Measurements from ENCODE around the gene SELENON.

Gene SELENON

GRCh38 chr1:25795211-25795610 lies 4.8 kb upstream of the SELENON start:
- no peak for DNase-seq

GRCh38 chr1:25795946-25796810 lies 3.8 kb upstream of the SELENON start:
- no peak for DNase-seq

DNA sequence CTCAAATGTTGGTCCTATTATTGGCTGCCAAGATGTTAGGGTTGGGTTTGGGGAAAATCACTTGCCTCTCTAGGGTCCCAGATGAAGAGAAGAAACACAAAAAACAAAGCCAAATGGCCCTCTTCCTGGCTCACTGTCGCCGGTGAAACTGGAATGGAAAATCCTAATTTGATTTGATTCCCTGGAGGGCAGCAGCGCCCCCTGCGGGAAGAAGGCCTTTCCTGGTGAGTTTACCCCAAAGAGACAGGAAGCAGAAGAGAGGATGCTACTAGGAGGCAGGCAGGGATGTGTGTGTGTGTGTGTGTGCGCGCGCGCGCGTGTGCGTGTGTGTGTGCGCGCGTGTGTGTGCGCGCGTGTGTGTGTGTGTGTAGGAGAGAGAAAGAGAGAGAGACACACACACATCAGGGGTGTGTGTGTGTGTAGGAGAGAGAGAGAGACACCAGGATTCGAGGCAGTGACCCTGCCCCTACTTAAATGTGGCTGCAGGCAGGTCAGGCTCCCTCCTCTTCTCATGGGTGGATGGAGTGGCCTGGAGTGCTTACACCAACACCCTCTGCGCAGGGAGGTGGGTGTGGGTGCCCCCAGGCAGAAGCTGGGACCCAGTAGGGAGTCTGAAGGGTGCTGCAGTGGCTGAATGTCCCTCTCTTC lies 3.1 kb upstream of the SELENON start:
- DNase-seq, result no peak

- no peak for DNase-seq
Measured at GRCh38 chr1:25797939-25798338, 2.1 kb upstream of the SELENON start.

DNA sequence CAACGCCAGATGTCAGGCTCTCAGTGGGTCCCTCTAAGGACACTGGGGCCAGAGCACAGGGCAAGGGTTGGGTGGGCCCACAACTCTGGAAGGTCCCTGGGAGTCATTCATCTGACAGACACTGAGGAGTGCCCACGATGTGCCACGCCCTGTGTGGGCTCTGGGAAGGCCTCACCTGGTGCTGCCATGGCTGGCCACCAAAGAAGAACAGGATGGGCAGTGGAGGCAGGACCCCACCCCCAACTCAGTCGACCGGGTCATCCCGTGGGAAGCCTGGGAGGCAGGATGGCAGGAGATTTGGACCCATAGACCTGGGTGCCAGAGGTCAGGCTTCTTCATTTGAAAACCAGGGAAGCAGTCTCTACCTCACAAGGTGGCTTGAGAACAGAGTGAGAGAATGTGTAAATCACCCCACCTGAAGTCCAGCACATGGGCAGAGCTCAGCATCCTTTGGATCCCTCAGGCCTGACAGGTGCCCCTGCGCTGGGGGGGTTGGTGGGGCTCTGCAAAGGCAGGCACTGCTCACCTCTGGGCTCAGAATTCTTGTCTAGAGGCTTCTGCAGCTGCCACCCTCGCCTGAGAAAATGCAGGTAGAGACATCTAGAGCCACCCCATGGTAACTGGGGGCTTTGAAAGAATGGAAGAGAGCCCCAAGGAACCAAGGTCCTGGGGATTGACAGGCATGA lies 1.2 kb upstream of the SELENON start:
- DNase-seq, result no peak

DNA sequence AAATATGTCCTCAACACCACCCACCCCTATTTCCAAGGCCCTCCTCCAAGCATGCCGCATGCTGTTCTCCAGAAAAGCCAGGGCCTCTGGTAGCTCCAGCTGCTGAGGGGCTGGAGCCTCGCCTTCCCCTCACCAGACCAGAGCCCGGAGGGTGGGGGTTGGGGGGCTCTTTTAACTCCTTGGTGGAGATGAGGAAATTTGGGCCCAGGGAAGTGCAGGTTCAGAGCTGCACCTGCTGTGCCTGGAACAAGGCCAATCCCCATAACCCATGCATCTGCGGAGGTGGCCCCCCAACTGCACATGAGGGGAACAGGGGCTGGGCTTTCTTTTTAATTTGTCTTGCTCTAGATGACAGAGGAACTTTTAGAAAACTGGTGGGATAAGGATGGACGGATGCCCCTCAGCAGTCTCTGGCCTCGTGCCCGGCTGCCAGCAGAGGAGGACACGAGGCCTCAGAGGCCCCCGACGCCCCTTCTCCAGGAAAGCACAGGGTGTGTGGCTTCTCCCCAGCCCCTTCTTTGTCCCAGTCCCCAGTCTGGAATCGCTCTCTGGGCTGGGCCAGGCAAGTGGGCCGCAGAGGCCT lies 550 bp upstream of the SELENON start:
- DNase-seq, result no peak

DNA sequence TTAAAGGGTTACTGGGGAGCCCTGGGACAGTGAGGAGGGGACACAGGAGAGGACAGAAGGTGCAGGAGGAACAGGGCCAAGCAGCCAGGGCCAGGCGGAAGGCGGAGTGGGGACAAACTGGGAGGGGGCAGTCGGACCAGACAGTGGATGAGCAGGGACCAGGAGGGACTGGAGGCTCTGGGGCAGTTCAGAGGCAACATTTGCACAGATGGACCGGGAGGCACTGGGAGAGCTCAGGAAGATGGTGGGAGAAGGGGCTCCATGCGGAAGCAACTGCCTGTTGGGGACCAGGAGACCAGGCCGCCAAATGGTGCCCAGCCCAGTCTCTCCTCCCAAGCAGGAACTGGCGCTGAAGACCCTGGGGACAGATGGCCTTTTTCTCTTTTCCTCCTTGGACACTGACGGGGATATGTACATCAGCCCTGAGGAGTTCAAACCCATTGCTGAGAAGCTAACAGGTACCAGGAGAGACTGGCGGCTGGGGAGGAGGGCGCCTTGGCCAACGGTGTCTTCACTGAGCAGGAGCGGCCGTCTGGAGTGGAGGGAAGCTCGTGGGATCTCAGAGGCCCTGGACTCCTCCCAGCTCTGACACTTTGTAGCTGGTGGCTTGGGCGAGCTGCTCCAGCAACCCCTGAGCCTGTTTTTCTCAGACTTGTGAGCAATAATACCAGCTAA lies 847 bp downstream of the SELENON start:
- no peak for DNase-seq

GRCh38 chr1:25802915-25803314 lies 2.9 kb downstream of the SELENON start:
- no peak for DNase-seq

- DNase-seq, result no peak
Measured at GRCh38 chr1:25803368-25803767, 3.4 kb downstream of the SELENON start.

DNA sequence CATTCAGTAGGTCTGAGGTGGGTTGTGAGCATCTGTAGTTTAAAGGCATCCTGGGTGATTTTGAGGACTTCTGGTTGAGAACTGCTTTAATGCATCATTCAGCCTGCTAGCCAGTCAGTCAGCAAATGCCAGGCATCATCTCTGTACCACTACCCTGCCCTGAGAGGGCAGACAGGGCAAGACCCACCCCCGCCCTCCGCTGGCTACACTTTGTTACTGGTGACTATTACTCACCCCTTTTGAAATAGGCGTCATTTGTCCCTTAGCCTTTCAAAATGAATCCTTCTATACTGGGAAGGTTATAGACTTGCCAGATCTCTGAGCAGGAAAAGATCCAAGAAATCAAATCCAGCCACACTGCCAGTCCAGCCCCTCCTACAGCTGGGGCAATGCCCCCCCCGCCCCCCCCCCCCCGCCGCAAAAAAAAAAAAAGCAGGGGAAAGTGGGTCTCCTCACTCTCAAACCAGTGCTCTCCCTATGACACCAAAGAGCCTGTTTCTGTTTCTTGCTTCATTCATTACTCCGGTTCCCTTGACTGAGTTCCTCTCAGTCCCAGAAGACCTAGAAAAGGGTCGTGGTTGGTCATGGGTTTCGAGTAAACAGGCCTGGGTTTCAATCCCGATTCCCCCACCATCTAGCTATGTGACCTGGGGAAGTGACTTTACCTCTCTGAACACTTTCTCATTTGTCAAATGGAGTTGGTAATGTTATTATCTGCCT lies 4.4 kb downstream of the SELENON start:
- no peak for DNase-seq

- DNase-seq, result no peak
Measured at GRCh38 chr1:25804964-25805862, 5.2 kb downstream of the SELENON start.

DNA sequence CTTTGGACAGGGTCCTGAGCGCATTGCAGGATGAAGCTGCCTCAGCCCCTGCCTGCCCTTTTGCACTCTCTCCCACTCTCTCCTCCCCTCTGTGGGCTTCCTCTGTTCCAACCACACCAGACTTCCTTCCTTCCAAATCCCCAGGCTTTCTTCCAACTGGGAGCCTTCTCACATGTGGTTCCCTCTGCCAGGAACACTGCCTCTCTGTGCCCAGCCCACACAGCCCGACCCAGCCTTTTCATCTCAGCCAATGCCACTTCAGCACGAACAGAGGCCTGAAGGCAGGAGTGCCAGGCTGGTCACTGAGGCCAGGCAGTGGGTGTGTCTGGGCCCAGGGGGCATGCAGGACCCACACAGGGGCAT lies 5.9 kb downstream of the SELENON start:
- DNase-seq, result no peak

DNA sequence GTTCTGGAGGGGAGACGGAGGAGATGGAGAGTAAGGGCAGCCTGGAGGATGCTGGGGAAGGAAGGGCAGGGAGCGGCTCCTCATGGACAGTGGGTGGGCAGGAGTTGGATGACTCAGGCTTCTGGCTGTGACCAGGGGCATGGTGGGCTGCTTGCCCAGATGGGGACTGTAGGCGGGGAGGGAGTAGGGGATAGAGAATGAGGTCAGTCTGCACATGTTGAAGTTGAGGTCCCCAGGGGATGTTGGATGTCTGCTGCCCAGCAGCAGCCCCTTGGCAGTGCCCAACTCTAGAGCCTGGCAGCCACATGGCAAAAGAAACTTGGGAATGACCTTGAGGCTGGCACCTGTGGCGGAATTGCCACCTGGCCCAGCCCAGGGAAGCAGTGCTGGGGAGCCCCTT lies 6.4 kb downstream of the SELENON start:
- no peak for DNase-seq

DNA sequence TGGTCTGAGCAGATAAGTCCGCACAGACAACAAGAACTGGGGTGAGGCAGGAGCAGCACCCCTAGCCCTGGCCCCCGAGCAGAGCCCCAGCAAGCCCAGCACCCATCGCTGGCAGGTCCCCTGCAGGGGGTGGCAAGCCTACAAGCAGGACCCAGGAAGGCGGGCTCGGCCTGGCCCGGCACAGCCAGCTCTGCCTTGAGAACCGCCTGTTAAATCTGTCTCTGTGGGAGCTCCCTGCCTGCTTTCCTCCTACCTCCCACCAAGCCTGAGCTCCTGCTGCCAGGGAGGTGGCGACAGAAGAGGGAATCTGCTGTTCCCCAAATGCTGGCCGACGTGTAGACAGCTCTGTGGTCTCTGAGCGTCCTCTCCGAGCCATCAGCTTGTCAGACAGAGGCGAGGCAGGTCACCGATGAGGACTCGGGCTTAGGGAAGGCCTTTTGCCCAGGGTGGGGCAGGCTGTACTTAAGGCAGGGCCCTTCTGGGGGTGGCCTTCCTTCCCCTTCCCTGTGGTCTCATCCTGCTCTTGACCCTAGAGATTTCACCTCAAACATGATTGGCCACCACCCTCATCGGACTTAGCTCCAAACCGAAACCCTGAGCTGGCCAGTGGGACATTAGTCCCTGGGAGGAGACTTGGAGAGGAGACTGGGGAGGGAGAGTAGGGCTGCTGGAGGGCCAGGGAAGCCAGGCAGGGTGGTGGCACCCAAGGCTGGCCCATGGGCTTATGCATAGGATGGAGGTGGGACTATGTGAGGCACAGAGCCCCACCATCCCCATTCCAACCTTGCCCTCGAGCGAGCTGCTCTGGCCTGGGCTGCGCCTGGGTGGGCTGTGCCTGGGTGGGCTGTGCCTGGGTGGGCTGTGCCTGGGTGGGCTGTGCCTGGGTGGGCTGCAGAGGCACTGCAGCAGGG lies 7.7 kb downstream of the SELENON start:
- no peak for DNase-seq

GRCh38 chr1:25808481-25809244 lies 8.7 kb downstream of the SELENON start:
- no peak for DNase-seq

GRCh38 chr1:25809283-25809926 lies 9.4 kb downstream of the SELENON start:
- no peak for DNase-seq

DNA sequence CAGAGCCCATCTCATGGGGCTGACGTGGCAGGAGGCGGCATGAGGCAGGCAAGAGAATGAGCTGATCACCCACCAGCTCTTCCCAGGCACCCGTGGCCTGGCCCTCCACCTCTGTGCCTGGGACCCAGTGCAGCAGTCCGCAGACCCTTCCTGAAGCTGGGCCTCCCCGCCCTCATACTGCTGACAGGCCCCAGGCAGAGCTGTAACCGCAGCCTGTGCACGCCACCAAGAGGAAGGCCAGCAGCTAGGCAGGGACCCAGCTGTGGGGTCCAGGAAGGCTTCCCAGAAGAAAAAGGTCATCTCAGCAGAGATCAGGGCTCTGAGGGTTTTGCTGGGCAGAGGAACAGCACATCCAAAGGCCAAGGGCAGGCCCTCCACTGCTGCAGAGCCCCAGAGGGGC lies 9.9 kb downstream of the SELENON start:
- DNase-seq, result no peak

Data from GOT3 (cell line).